Measurements from ENCODE around the gene SLC38A6. TPM values are rescaled to one million over a fixed set of nuclear protein-coding genes. Genes with fewer than 3 reads are reported as not detected.

The SLC38A6 gene
- polyA plus RNA-seq, 1 donor from 2014 or later: 31.9 TPM

DNA sequence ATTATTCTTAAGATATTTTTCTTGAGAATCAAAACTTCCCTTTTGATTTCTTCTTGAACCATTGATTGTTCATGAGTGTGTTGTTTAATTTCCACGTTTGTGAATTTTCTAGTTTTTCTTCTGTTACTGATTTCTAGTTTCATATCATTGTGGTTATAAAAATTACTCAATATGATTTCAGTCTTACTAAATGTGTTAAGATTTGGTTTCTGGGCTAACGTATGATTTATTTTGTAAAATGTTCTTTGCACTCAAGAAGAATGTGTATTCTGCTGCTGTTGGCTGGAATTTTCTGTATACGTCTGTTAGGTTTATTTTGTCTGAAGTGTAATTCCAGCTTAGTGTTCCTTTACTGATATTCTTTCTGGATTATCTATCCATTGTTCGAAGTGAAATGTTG, 24.8 kb upstream of the SLC38A6 start:
- TF ChIP-seq EP300 (conservative IDR thresholded peaks at IDR 0.05; ENCODE audit: poor library complexity, severe bottlenecking) (no peak), MXI1 (conservative IDR thresholded peaks at IDR 0.05; ENCODE audit: poor library complexity, severe bottlenecking) (no peak), POLR2AphosphoS5 (IDR thresholded peaks at IDR 0.05) (no peak), RAD21 (conservative IDR thresholded peaks at IDR 0.05) (no peak), TAF1 (IDR thresholded peaks at IDR 0.05; ENCODE audit: low read depth) (no peak), SMC3 (conservative IDR thresholded peaks at IDR 0.05; ENCODE audit: poor library complexity) (no peak), EZH2 (IDR thresholded peaks at IDR 0.05; ENCODE audit: borderline replicate concordance, insufficient read depth, low read length, poor library complexity, severe bottlenecking) (no peak)
- TF ChIP-seq, protein P1, sequence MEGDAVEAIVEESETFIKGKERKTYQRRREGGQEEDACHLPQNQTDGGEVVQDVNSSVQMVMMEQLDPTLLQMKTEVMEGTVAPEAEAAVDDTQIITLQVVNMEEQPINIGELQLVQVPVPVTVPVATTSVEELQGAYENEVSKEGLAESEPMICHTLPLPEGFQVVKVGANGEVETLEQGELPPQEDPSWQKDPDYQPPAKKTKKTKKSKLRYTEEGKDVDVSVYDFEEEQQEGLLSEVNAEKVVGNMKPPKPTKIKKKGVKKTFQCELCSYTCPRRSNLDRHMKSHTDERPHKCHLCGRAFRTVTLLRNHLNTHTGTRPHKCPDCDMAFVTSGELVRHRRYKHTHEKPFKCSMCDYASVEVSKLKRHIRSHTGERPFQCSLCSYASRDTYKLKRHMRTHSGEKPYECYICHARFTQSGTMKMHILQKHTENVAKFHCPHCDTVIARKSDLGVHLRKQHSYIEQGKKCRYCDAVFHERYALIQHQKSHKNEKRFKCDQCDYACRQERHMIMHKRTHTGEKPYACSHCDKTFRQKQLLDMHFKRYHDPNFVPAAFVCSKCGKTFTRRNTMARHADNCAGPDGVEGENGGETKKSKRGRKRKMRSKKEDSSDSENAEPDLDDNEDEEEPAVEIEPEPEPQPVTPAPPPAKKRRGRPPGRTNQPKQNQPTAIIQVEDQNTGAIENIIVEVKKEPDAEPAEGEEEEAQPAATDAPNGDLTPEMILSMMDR (IDR thresholded peaks at IDR 0.05; ENCODE audit: poor library complexity, severe bottlenecking): no peak
- TF ChIP-seq, protein P2, sequence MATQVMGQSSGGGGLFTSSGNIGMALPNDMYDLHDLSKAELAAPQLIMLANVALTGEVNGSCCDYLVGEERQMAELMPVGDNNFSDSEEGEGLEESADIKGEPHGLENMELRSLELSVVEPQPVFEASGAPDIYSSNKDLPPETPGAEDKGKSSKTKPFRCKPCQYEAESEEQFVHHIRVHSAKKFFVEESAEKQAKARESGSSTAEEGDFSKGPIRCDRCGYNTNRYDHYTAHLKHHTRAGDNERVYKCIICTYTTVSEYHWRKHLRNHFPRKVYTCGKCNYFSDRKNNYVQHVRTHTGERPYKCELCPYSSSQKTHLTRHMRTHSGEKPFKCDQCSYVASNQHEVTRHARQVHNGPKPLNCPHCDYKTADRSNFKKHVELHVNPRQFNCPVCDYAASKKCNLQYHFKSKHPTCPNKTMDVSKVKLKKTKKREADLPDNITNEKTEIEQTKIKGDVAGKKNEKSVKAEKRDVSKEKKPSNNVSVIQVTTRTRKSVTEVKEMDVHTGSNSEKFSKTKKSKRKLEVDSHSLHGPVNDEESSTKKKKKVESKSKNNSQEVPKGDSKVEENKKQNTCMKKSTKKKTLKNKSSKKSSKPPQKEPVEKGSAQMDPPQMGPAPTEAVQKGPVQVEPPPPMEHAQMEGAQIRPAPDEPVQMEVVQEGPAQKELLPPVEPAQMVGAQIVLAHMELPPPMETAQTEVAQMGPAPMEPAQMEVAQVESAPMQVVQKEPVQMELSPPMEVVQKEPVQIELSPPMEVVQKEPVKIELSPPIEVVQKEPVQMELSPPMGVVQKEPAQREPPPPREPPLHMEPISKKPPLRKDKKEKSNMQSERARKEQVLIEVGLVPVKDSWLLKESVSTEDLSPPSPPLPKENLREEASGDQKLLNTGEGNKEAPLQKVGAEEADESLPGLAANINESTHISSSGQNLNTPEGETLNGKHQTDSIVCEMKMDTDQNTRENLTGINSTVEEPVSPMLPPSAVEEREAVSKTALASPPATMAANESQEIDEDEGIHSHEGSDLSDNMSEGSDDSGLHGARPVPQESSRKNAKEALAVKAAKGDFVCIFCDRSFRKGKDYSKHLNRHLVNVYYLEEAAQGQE (IDR thresholded peaks at IDR 0.05; ENCODE audit: borderline replicate concordance): no peak
- Histone ChIP-seq H3F3A (ENCODE audit: insufficient read depth, low read length, poor library complexity, severe bottlenecking) (no peaks in the 10 kb centered on the region), H3K4me3 (ENCODE audit: low read length) (no peak overlapping the region), H3K9ac (ENCODE audit: low read length) (no peak overlapping the region), H3K27me3 (ENCODE audit: insufficient read depth, low read depth, low read length) (no peaks in the 10 kb centered on the region), H3K4me2 (ENCODE audit: low read length) (no peak overlapping the region), H3K36me3 (ENCODE audit: insufficient read depth, low read length) (no peaks in the 10 kb centered on the region), H3K27ac (ENCODE audit: low read length) (no peak overlapping the region), H2AFZ (ENCODE audit: low read depth, low read length) (no peak overlapping the region), H4K20me1 (ENCODE audit: insufficient read depth) (no peaks in the 10 kb centered on the region), H3K9me2 (ENCODE audit: insufficient read depth, low read length) (no peaks in the 10 kb centered on the region), H3K79me2 (replicated peaks; ENCODE audit: insufficient read depth, low read length) (no peaks in the 10 kb centered on the region), H3K9me3 (ENCODE audit: low read length) (peaks cover 4% of the 10 kb centered on the region)

DNA sequence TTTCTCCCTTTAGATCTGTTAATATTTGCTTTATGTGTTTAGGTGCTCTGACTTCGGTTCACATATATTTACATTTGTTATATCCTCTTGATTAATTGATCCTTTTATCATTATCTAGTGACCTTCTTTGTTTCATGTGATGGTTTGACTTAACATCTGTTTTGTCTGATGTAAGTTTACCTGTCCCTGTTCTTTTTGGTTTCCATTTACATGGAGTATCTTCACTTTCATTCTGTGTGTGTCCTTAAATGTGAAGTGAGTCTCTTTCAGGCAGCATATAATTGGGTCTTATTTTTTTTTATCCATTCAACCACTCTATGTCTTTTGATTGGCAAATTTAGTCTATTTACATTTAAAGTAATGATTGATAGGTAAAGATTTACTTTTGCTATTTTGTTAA, 24.4 kb upstream of the SLC38A6 start:
- Histone ChIP-seq H3K9me2 (ENCODE audit: insufficient read depth, low read length) (no peaks in the 10 kb centered on the region), H3K27ac (ENCODE audit: low read length) (no peak overlapping the region), H3K4me3 (ENCODE audit: low read length) (no peak overlapping the region), H2AFZ (ENCODE audit: low read depth, low read length) (no peak overlapping the region), H3F3A (ENCODE audit: insufficient read depth, low read length, poor library complexity, severe bottlenecking) (no peaks in the 10 kb centered on the region), H3K36me3 (ENCODE audit: insufficient read depth, low read length) (no peaks in the 10 kb centered on the region), H3K4me2 (ENCODE audit: low read length) (no peak overlapping the region), H3K27me3 (ENCODE audit: insufficient read depth, low read depth, low read length) (no peaks in the 10 kb centered on the region), H3K9ac (ENCODE audit: low read length) (no peak overlapping the region), H3K9me3 (ENCODE audit: low read length) (peaks cover 4% of the 10 kb centered on the region), H3K79me2 (replicated peaks; ENCODE audit: insufficient read depth, low read length) (no peaks in the 10 kb centered on the region), H4K20me1 (ENCODE audit: insufficient read depth) (no peaks in the 10 kb centered on the region)
- TF ChIP-seq EP300 (conservative IDR thresholded peaks at IDR 0.05; ENCODE audit: poor library complexity, severe bottlenecking) (no peak), MXI1 (conservative IDR thresholded peaks at IDR 0.05; ENCODE audit: poor library complexity, severe bottlenecking) (no peak)
- TF ChIP-seq, protein P2 (IDR thresholded peaks at IDR 0.05; ENCODE audit: borderline replicate concordance): no peak

Measured in neural cell (in vitro differentiated cells).